Esophagus squamous epithelium (tissue), 4 donors: ENCODE data around the gene ARID5B.

ENCODE experiments used
- CTCF ChIP-seq, 6 experiments: fragments of 450-650 bp in 4 of 6; fragments of 200-600 bp in 2 of 6; sonication (generic) in 2 of 6; IDR thresholded peaks; one replicate each; pipeline ENCODE4 v1.5.1; 2016 to 2019; ENCODE audit warnings: antibody characterized with exemption in 6 of 6, mild to moderate bottlenecking in 4 of 6, moderate library complexity in 4 of 6
- POLR2A ChIP-seq, 4 donors: fragments of 450-650 bp; IDR thresholded peaks; one replicate each; pipeline ENCODE4 v1.6.1; 2017; ENCODE audit warnings: antibody characterized with exemption in 4 of 4, mild to moderate bottlenecking in 4 of 4, moderate library complexity in 3 of 4

GRCh38 chr10:62057850-62058249, 156.4 kb downstream of the ARID5B start:
- no peak for TF ChIP-seq CTCF (IDR thresholded peaks at IDR 0.05)
- no peak for TF ChIP-seq POLR2A (IDR thresholded peaks at IDR 0.05)
